K562 (cell line): ENCODE data around the gene SLC2A4. TPM values are rescaled to one million over a fixed set of nuclear protein-coding genes. Genes with fewer than 3 reads are reported as not detected.
"Not testable (repeated sequence)": the region's sequence is repeated elsewhere in the genome, so short reads cannot be mapped to it uniquely, and the experiment has no call there.

Experiments used
- ATAC-seq: fragments of 200-7000 bp; cut with Tn5 transposase; 3 replicates; pipeline ENCODE4 v1.9.1; 2020; ENCODE audit warnings: moderate library complexity
- BruUV-seq: library from RNA; stranded (reverse); fragments of 400-500 nt; replicated peaks from 2 replicates; lab custom pipeline; 2021; lab: Mats Ljungman, UMichigan
- CTCF ChIA-PET: fragments of 300-600 bp; formaldehyde crosslinking; extraction: SDS; loops from one replicate; lab custom pipeline; 2021; ENCODE audit warnings: low intra/inter-chr PET ratio; lab: Yijun Ruan, JAX
- POLR2A ChIA-PET: fragments of 300-600, 350-650 bp; sonication (Branson Sonifier 250); formaldehyde crosslinking; extraction: SDS; loops from one replicate; lab custom pipeline; 2021; ENCODE audit warnings: antibody characterized with exemption, inconsistent platforms; lab: Yijun Ruan, JAX
- DNase-seq, 4 experiments: peaks; one replicate each; pipeline versions ENCODE4 v3.0.0 to v3.0.0-alpha.2; 2011 to 2018; ENCODE audit warnings: low spot score in 3 of 4, mixed read lengths in 3 of 4; ENCODE audit errors: extremely low read depth in 1 of 4
- FAIRE-seq: peaks from 2 replicates; lab custom pipeline; 2011; peaks lifted over from hg19 to GRCh38; lab: Jason Lieb, UNC
- H2AFZ ChIP-seq: 2 replicates; pipeline ENCODE4 v1.6.0; 2011; ENCODE audit warnings: low read depth, low read length, control low read depth, inconsistent platforms
- H3K27ac ChIP-seq: fragments of 200-600 bp; 3 replicates; pipeline ENCODE4 v1.8.0; 2011; ENCODE audit warnings: low read depth, mild to moderate bottlenecking, control low read depth, inconsistent platforms, low read length, moderate library complexity, mixed read lengths; ENCODE audit errors: extremely low read depth
- H3K27me3 ChIP-seq, 2 experiments: fragments of 300-600 bp in 1 of 2; 2 replicates in 1 of 2; 3 replicates in 1 of 2; pipeline versions ENCODE4 v1.6.0 to v1.8.0; 2011; ENCODE audit warnings: inconsistent platforms in 2 of 2, low read length in 2 of 2, mild to moderate bottlenecking in 1 of 2, mixed read lengths in 1 of 2, moderate library complexity in 1 of 2; ENCODE audit not compliant: control insufficient read depth in 2 of 2, insufficient read depth in 2 of 2
- H3K36me3 ChIP-seq: fragments of 300-600 bp; 3 replicates; pipeline ENCODE4 v1.8.0; 2011; ENCODE audit warnings: mild to moderate bottlenecking, low read length, inconsistent platforms; ENCODE audit not compliant: control insufficient read depth, insufficient read depth
- H3K4me1 ChIP-seq, 2 experiments: fragments of 200-600 bp in 1 of 2; replicated peaks in 1 of 2; 2 replicates in 1 of 2; 3 replicates in 1 of 2; pipeline versions ENCODE4 v1.5.1 to v1.8.0; 2011; ENCODE audit warnings: inconsistent platforms in 2 of 2, low read length in 2 of 2, mild to moderate bottlenecking in 1 of 2, mixed read lengths in 1 of 2, moderate library complexity in 1 of 2; ENCODE audit not compliant: control insufficient read depth in 2 of 2, insufficient read depth in 2 of 2
- H3K4me2 ChIP-seq: 2 replicates; pipeline ENCODE4 v1.6.1; 2011; ENCODE audit warnings: low read length, control low read depth, inconsistent platforms, mixed read lengths; ENCODE audit not compliant: insufficient read depth
- H3K4me3 ChIP-seq: fragments of 200-600 bp; sonication (generic), shearing (Covaris generic); 2 replicates; pipeline ENCODE4 v1.5.1; 2016; ENCODE audit warnings: control low read depth, inconsistent platforms
- H3K79me2 ChIP-seq: fragments of 200-600 bp; 3 replicates; pipeline ENCODE4 v1.8.0; 2011; ENCODE audit warnings: low read length, inconsistent platforms; ENCODE audit not compliant: control insufficient read depth, insufficient read depth
- H3K9ac ChIP-seq, 2 experiments: 2 replicates each; pipeline versions ENCODE4 v1.6.0 to v1.6.1; 2011; ENCODE audit warnings: low read depth in 2 of 2, low read length in 2 of 2, control low read depth in 1 of 2, inconsistent platforms in 1 of 2, mild to moderate bottlenecking in 1 of 2, mixed read lengths in 1 of 2; ENCODE audit not compliant: insufficient read depth in 1 of 2
- H3K9me1 ChIP-seq: one replicate; pipeline ENCODE4 v1.6.0; 2011; ENCODE audit warnings: inconsistent platforms, mild to moderate bottlenecking, low read length, moderate library complexity; ENCODE audit not compliant: control insufficient read depth, insufficient read depth
- H3K9me3 ChIP-seq: replicated peaks from 2 replicates; pipeline ENCODE4 v1.5.1; 2011; ENCODE audit warnings: low read depth, low read length, inconsistent platforms; ENCODE audit not compliant: control insufficient read depth, insufficient read depth
- H4K20me1 ChIP-seq: replicated peaks from 2 replicates; pipeline ENCODE4 v1.6.1; 2011; ENCODE audit warnings: low read length, inconsistent platforms, mixed read lengths; ENCODE audit not compliant: control insufficient read depth, insufficient read depth
- ATF1 ChIP-seq, 2 experiments: fragments of 450-650 bp in 1 of 2; IDR thresholded peaks; 2 replicates each; pipeline ENCODE4 v1.6.1; 2016; ENCODE audit warnings: missing compliant biosample characterization in 1 of 2, missing genetic modification characterization in 1 of 2
- CBFA2T2 ChIP-seq: fragments of 450-650 bp; conservative IDR thresholded peaks from 2 replicates; pipeline ENCODE4 v1.6.1; 2017; ENCODE audit warnings: mild to moderate bottlenecking
- CTBP1 ChIP-seq: fragments of 450-650 bp; IDR thresholded peaks from 2 replicates; pipeline ENCODE4 v1.6.1; 2016; ENCODE audit warnings: borderline replicate concordance
- CXXC5 ChIP-seq: fragments of 250-450 bp; sonication (Bioruptor Pico); IDR thresholded peaks from 2 replicates; pipeline ENCODE4 v1.8.0; 2022; ENCODE audit warnings: inconsistent platforms, mild to moderate bottlenecking, moderate library complexity
- DACH1 ChIP-seq: fragments of 450-650 bp; IDR thresholded peaks from 2 replicates; pipeline ENCODE4 v1.6.1; 2018; ENCODE audit not compliant: partially characterized antibody
- HDAC3 ChIP-seq: fragments of 450-650 bp; IDR thresholded peaks from 2 replicates; pipeline ENCODE4 v1.6.1; 2018; ENCODE audit warnings: borderline replicate concordance, mild to moderate bottlenecking, moderate library complexity; ENCODE audit not compliant: partially characterized antibody
- MAFG ChIP-seq: fragments of 450-650 bp; conservative IDR thresholded peaks from 2 replicates; pipeline ENCODE4 v1.6.1; 2016; ENCODE audit warnings: missing genetic modification characterization, missing compliant biosample characterization
- MECOM ChIP-seq: fragments of 250-450 bp; sonication (Bioruptor Pico); IDR thresholded peaks from 2 replicates; pipeline ENCODE4 v1.8.0; 2022; ENCODE audit warnings: inconsistent platforms
- MEIS2 ChIP-seq: fragments of 450-650 bp; IDR thresholded peaks from 2 replicates; pipeline ENCODE4 v1.6.1; 2014; ENCODE audit warnings: mild to moderate bottlenecking; ENCODE audit not compliant: partially characterized antibody
- MTA1 ChIP-seq: fragments of 450-650 bp; IDR thresholded peaks from 2 replicates; pipeline ENCODE4 v1.6.1; 2017; ENCODE audit warnings: borderline replicate concordance
- OTX1 ChIP-seq: fragments of 450-650 bp; formaldehyde crosslinking; IDR thresholded peaks from 2 replicates; pipeline ENCODE4 v1.4.0; 2022; ENCODE audit warnings: mild to moderate bottlenecking
- RHOXF2B ChIP-seq: fragments of 250-450 bp; sonication (Bioruptor Pico); conservative IDR thresholded peaks from 2 replicates; pipeline ENCODE4 v1.5.1; 2021
- TFAP4 ChIP-seq: sonication (generic); formaldehyde crosslinking; IDR thresholded peaks from 2 replicates; pipeline ENCODE4 v1.8.0; 2022; ENCODE audit warnings: missing genetic modification reagents, mild to moderate bottlenecking, moderate library complexity, borderline replicate concordance
- ZFX ChIP-seq: sonication (generic); formaldehyde crosslinking; IDR thresholded peaks from 2 replicates; pipeline ENCODE4 v1.8.0; 2022; ENCODE audit warnings: mild to moderate bottlenecking, missing genetic modification reagents, moderate library complexity
- ZNF316 ChIP-seq: fragments of 450-650 bp; IDR thresholded peaks from 2 replicates; pipeline ENCODE4 v1.6.1; 2016
- ZNF639 ChIP-seq, 2 experiments: fragments of 200-800 bp in 1 of 2; sonication (Bioruptor generic) in 1 of 2; sonication (generic) in 1 of 2; formaldehyde crosslinking in 1 of 2; IDR thresholded peaks in 1 of 2; conservative IDR thresholded peaks in 1 of 2; 2 replicates each; pipeline versions ENCODE4 v1.5.0 to v1.6.1; 2016 to 2020; ENCODE audit warnings: missing compliant biosample characterization in 1 of 2, missing genetic modification characterization in 1 of 2, missing genetic modification reagents in 1 of 2
- WGBS: fragments of 100-300 bp; shearing (Covaris generic); methylation state at CpG from one replicate; pipeline ENCODE4 v1.1.6; 2016; ENCODE audit warnings: low coverage, mixed read lengths; ENCODE audit not compliant: insufficient coverage; ENCODE audit errors: missing lambda C conversion rate; 5-methylcytosine and 5-hydroxymethylcytosine counted together
- in situ Hi-C: fragments of 300-500 bp; cut with MboI; formaldehyde crosslinking; loops from 4 replicates; pipeline ENCODE4 v1.15.0; 2018; ENCODE audit warnings: inconsistent platforms, mixed read lengths
- intact Hi-C: fragments of 100-400 bp; cut with micrococcal nuclease; formaldehyde crosslinking; loops from 2 replicates; pipeline ENCODE4 v1.14.2; 2022
- polyA plus RNA-seq, 8 experiments: library from polyadenylated mRNA; depleted of rRNA in 4 of 8; stranded (reverse) in 5 of 8; unstranded in 3 of 8; fragments of >200 nt; fragmentation: Nextera tagmentation in 2 of 8; fragmentation: Illumina TruSeq in 1 of 8; extraction: Ambion mirVana in 2 of 8; extraction: Trizol in 1 of 8; gene quantifications; 2 replicates each; pipeline versions ENCODE4 v1.2.1 to v1.2.3, GENCODE V29; 2011 to 2014; ENCODE audit warnings: inconsistent platforms in 1 of 8, missing spikeins in 1 of 8
- total RNA-seq, 7 experiments: library from RNA; depleted of rRNA in 6 of 7; stranded (reverse); fragments of >200 nt in 6 of 7; fragmentation: Illumina TruSeq in 2 of 7; extraction: Trizol in 2 of 7; gene quantifications; 2 replicates each; pipeline versions ENCODE4 v1.2.1 to v1.2.3, GENCODE V29; 2011 to 2021; ENCODE audit warnings: low replicate concordance in 1 of 7
- TF ChIP-seq, protein P1 (sequence below): sonication (generic); formaldehyde crosslinking; IDR thresholded peaks from 2 replicates; pipeline ENCODE4 v1.9.0; 2022; ENCODE audit warnings: mild to moderate bottlenecking, missing genetic modification reagents
- TF ChIP-seq, protein P2 (sequence below): sonication (generic); formaldehyde crosslinking; IDR thresholded peaks from 2 replicates; pipeline ENCODE4 v1.5.0; 2020; ENCODE audit warnings: missing genetic modification reagents

Gene SLC2A4
- total and polyA plus RNA-seq, 9 of the 15 experiments (the other 6 are each of a cell fraction or from before 2014, with no cell fraction given): 0.74 to 3.5 (median 1.6) TPM

GRCh38 chr17:7332111-7332510, 50.6 kb downstream of the SLC2A4 start (continued):
- TF ChIP-seq ZNF639 (CRISPR knock-in tag; conservative IDR thresholded peaks at IDR 0.05 in 1 of 2, IDR thresholded peaks at IDR 0.05 in 1 of 2): no peak
- no peak for TF ChIP-seq HDAC3
- TF ChIP-seq RHOXF2B (CRISPR knock-in tag): no peak
- TF ChIP-seq OTX1 (CRISPR knock-in tag): no peak

- H3K36me3 ChIP-seq; intact Hi-C loops; CTCF ChIA-PET; H3K9me3 ChIP-seq; H3K9me1 ChIP-seq; H3K27me3 ChIP-seq; BruUV-seq; H3K4me3 ChIP-seq; H3K27ac ChIP-seq; ATAC-seq; H4K20me1 ChIP-seq; TF ChIP-seq ATF1 (CRISPR knock-in tag; IDR thresholded peaks at IDR 0.05): not testable (repeated sequence)
- Histone ChIP-seq H3K4me2 (peak overlapping the region; percentile 66), H3K4me1 (peaks cover 15 to 46% of the 10 kb centered on the region in 2 experiments), H3K9ac (peak overlapping the region in 1 of 2 experiments; percentile 61; a peak in 1 of 4 replicates), H2AFZ (peak overlapping the region; percentile 71), H3K79me2 (peaks cover 13% of the 10 kb centered on the region)
- in situ Hi-C loops: loop anchor here (10.0 kb wide), 1 partner anchor 288 kb away; the partner anchor contains the start of gene SLC16A11
- WGBS: 2% methylated on average over 14 of the region's 14 CpGs
- peak in 1 of 4 experiments; percentile 52 for DNase-seq
- peak; percentile 72 for FAIRE-seq
- POLR2A ChIA-PET: interaction anchor here (0.7 to 1.1 kb wide), 3 partner anchors 12 to 145 kb away, joined by 3 to 4 read pairs (median 3); partner anchors contain the start of gene GPS2
- TF ChIP-seq, protein P1, sequence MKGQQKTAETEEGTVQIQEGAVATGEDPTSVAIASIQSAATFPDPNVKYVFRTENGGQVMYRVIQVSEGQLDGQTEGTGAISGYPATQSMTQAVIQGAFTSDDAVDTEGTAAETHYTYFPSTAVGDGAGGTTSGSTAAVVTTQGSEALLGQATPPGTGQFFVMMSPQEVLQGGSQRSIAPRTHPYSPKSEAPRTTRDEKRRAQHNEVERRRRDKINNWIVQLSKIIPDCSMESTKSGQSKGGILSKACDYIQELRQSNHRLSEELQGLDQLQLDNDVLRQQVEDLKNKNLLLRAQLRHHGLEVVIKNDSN: peak; percentile 84
- TF ChIP-seq, protein P2, sequence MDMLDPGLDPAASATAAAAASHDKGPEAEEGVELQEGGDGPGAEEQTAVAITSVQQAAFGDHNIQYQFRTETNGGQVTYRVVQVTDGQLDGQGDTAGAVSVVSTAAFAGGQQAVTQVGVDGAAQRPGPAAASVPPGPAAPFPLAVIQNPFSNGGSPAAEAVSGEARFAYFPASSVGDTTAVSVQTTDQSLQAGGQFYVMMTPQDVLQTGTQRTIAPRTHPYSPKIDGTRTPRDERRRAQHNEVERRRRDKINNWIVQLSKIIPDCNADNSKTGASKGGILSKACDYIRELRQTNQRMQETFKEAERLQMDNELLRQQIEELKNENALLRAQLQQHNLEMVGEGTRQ (CRISPR knock-in tag): peak; percentile 69
- TF ChIP-seq DACH1 (peak; percentile 15), ATF1 (tag; IDR thresholded peaks at IDR 0.05) (peak; percentile 30; the same call in 1 of the 2 replicates), ZNF316 (peak; percentile 94), TFAP4 (CRISPR knock-in tag) (peak; percentile 66; the same call in 1 of the 2 replicates), MEIS2 (peak; percentile 80), ZFX (CRISPR knock-in tag) (peak; percentile 25; the same call in 1 of the 2 replicates), MTA1 (0 out of 2 replicates have a peak, but pooled peaks have one; percentile 17), CBFA2T2 (peak; percentile 90), MAFG (tag) (peak; percentile 83), CXXC5 (CRISPR knock-in tag) (peak; percentile 28; the same call in 1 of the 2 replicates), MECOM (CRISPR knock-in tag) (peak; percentile 79; the same call in 1 of the 2 replicates), CTBP1 (0 out of 2 replicates have a peak, but pooled peaks have one; percentile 48)
Observed at GRCh38 chr17:7332600-7333069, 51.1 kb downstream of the SLC2A4 start.
